ENCODE results near the gene CDKL1.

CDKL1 gene

DNA sequence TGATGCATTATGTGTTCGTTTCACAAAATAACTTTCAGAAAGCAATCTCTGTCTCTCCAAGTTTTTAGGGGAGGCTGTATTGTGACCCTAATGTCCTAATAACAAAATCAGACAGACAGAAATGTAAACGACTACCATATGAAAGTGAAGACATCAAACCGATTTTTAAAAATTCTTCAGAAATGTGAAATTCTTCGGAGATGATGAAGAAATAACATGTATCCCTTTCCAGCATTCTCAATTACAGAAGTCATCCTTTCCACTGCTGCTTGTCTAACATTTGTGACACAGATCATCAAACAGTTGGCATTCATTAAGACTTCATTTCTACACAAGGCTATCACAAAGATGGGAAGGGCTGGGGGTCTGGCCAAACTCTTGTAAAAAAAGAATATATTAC is 43.6 kb downstream of the CDKL1 start:
- Histone ChIP-seq H3K4me1 (ENCODE audit: control insufficient read depth, insufficient read depth, low read length) (peaks cover 2% of the 10 kb centered on the region), H3K4me3 (ENCODE audit: low read depth, low read length) (no peak overlapping the region), H3K27ac (ENCODE audit: extremely low read depth, low read depth, low read length) (no peak overlapping the region), H3K9me3 (ENCODE audit: control insufficient read depth, insufficient read depth, low read depth, low read length) (no peaks in the 10 kb centered on the region), H3K36me3 (ENCODE audit: control insufficient read depth in 2 of 2, insufficient read depth in 1 of 2, low read length in 2 of 2) (no peaks in the 10 kb centered on the region)
- TF ChIP-seq ZNF138 (tag by site-specific recombination; IDR thresholded peaks at IDR 0.05; ENCODE audit: borderline replicate concordance) (no peak), ZNF221 (tag by site-specific recombination; IDR thresholded peaks at IDR 0.05; ENCODE audit: borderline replicate concordance) (no peak), ZNF311 (tag by site-specific recombination; IDR thresholded peaks at IDR 0.05; ENCODE audit: borderline replicate concordance) (no peak), ZNF654 (tag by site-specific recombination; IDR thresholded peaks at IDR 0.05; ENCODE audit: low read depth) (no peak), ZNF324 (tag by site-specific recombination; IDR thresholded peaks at IDR 0.05) (no peak), ZNF837 (tag by site-specific recombination; IDR thresholded peaks at IDR 0.05) (no peak), HOXD13 (CRISPR knock-in tag; IDR thresholded peaks at IDR 0.05; ENCODE audit: borderline replicate concordance) (no peak), ZNF529 (tag by site-specific recombination; IDR thresholded peaks at IDR 0.05; ENCODE audit: insufficient replicate concordance) (no peak)
- TF ChIP-seq, protein P1, sequence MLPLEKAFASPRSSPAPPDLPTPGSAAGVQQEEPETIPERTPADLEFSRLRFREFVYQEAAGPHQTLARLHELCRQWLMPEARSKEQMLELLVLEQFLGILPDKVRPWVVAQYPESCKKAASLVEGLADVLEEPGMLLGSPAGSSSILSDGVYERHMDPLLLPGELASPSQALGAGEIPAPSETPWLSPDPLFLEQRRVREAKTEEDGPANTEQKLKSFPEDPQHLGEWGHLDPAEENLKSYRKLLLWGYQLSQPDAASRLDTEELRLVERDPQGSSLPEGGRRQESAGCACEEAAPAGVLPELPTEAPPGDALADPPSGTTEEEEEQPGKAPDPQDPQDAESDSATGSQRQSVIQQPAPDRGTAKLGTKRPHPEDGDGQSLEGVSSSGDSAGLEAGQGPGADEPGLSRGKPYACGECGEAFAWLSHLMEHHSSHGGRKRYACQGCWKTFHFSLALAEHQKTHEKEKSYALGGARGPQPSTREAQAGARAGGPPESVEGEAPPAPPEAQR (tag by site-specific recombination; IDR thresholded peaks at IDR 0.05) = no peak
- TF ChIP-seq, protein P2, sequence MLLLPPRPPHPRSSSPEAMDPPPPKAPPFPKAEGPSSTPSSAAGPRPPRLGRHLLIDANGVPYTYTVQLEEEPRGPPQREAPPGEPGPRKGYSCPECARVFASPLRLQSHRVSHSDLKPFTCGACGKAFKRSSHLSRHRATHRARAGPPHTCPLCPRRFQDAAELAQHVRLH (tag by site-specific recombination; IDR thresholded peaks at IDR 0.05) = no peak
- TF ChIP-seq, protein P3, sequence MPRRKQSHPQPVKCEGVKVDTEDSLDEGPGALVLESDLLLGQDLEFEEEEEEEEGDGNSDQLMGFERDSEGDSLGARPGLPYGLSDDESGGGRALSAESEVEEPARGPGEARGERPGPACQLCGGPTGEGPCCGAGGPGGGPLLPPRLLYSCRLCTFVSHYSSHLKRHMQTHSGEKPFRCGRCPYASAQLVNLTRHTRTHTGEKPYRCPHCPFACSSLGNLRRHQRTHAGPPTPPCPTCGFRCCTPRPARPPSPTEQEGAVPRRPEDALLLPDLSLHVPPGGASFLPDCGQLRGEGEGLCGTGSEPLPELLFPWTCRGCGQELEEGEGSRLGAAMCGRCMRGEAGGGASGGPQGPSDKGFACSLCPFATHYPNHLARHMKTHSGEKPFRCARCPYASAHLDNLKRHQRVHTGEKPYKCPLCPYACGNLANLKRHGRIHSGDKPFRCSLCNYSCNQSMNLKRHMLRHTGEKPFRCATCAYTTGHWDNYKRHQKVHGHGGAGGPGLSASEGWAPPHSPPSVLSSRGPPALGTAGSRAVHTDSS (tag by site-specific recombination; IDR thresholded peaks at IDR 0.05) = no peak
- POLR2A ChIA-PET = no interaction called here
- CTCF ChIA-PET = no interaction called here

DNA sequence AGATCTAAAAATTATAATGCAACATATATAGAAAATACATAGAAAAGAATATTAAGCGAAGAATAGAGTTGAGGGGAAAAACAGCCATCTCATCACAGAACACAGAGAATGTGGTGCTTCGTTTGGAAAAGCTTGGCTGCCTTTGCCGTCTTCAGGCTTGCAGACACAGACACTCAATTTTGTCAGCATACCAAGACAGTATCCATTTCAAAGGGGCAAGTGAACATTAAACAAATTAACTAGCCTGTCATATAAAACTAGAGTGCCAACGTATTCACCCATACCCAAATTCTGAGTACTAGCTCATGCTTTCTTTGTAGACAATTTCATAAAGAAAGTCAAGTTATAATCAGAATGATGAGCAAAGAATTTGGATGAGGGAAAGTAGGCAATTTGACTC is 44.1 kb downstream of the CDKL1 start:
- ChIA-PET CTCF (interaction anchor here (1.0 kb wide), 1 partner anchor 179 kb away, joined by 3 read pairs; the partner anchor contains the start of gene MAP4K5), POLR2A (interaction anchor here (1.6 kb wide), 1 partner anchor 44 kb away, joined by 3 read pairs; the partner anchor contains the start of gene CDKL1)
- no peak overlapping the region for H3K4me3 ChIP-seq (ENCODE audit: low read depth, low read length)
- H3K27ac ChIP-seq (ENCODE audit: extremely low read depth, low read depth, low read length) = no peak overlapping the region
- TF ChIP-seq ZNF629 (tag by site-specific recombination; IDR thresholded peaks at IDR 0.05) (no peak), ZNF843 (tag by site-specific recombination; IDR thresholded peaks at IDR 0.05) (0 out of 2 replicates have a peak, but pooled peaks have one; percentile 39), ZNF202 (tag by site-specific recombination; IDR thresholded peaks at IDR 0.05; ENCODE audit: borderline replicate concordance) (no peak), PRDM1 (tag by site-specific recombination; IDR thresholded peaks at IDR 0.05) (peak; percentile 22; the same call in 1 of the 2 replicates), FEZF1 (tag by site-specific recombination; IDR thresholded peaks at IDR 0.05) (peak; percentile 41; the same call in 1 of the 2 replicates), ZNF248 (tag by site-specific recombination; IDR thresholded peaks at IDR 0.05) (no peak), ZNF175 (tag by site-specific recombination; IDR thresholded peaks at IDR 0.05) (no peak), ZNF701 (tag by site-specific recombination; IDR thresholded peaks at IDR 0.05) (no peak)
- TF ChIP-seq, protein P4, sequence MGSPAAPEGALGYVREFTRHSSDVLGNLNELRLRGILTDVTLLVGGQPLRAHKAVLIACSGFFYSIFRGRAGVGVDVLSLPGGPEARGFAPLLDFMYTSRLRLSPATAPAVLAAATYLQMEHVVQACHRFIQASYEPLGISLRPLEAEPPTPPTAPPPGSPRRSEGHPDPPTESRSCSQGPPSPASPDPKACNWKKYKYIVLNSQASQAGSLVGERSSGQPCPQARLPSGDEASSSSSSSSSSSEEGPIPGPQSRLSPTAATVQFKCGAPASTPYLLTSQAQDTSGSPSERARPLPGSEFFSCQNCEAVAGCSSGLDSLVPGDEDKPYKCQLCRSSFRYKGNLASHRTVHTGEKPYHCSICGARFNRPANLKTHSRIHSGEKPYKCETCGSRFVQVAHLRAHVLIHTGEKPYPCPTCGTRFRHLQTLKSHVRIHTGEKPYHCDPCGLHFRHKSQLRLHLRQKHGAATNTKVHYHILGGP (tag by site-specific recombination; IDR thresholded peaks at IDR 0.05) = no peak
- no peaks in the 10 kb centered on the region for H3K36me3 ChIP-seq (ENCODE audit: control insufficient read depth in 2 of 2, insufficient read depth in 1 of 2, low read length in 2 of 2)
- no peaks in the 10 kb centered on the region for H3K9me3 ChIP-seq (ENCODE audit: control insufficient read depth, insufficient read depth, low read depth, low read length)
- H3K4me1 ChIP-seq (ENCODE audit: control insufficient read depth, insufficient read depth, low read length) = peaks cover 2% of the 10 kb centered on the region

Data from HEK293 (cell line).